Glutamatergic neuron (in vitro differentiated cells): ENCODE measurements around the gene KIF12. TPM values are rescaled to one million over a fixed set of nuclear protein-coding genes. Genes with fewer than 3 reads are reported as not detected.

Experiments
- DNase-seq: peaks from one replicate; pipeline ENCODE4 v3.0.0; 2022
- H3K27ac Mint-ChIP-seq: one replicate; pipeline ENCODE4 v1.8.0; 2020; ENCODE audit warnings: mild to moderate bottlenecking, mixed read lengths, inconsistent platforms; ENCODE audit not compliant: unreplicated experiment
- H3K27me3 Mint-ChIP-seq: one replicate; pipeline ENCODE4 v1.8.0; 2020; ENCODE audit warnings: mild to moderate bottlenecking, moderate library complexity, mixed read lengths, inconsistent platforms; ENCODE audit not compliant: unreplicated experiment
- H3K36me3 Mint-ChIP-seq: one replicate; pipeline ENCODE4 v1.8.0; 2020; ENCODE audit warnings: mild to moderate bottlenecking, mixed read lengths, inconsistent platforms; ENCODE audit not compliant: unreplicated experiment
- H3K4me1 Mint-ChIP-seq: one replicate; pipeline ENCODE4 v1.8.0; 2020; ENCODE audit warnings: mild to moderate bottlenecking, low read depth, mixed read lengths, inconsistent platforms; ENCODE audit not compliant: unreplicated experiment
- H3K4me3 Mint-ChIP-seq: one replicate; pipeline ENCODE4 v1.8.0; 2020; ENCODE audit warnings: mild to moderate bottlenecking, mixed read lengths, inconsistent platforms; ENCODE audit not compliant: unreplicated experiment
- H3K9me3 Mint-ChIP-seq: one replicate; pipeline ENCODE4 v1.8.0; 2020; ENCODE audit warnings: mild to moderate bottlenecking, moderate library complexity, mixed read lengths, inconsistent platforms; ENCODE audit not compliant: unreplicated experiment
- total RNA-seq: library from RNA; stranded (reverse); fragmentation: NEBNext Ultra II Directional; extraction: Animal tissue kit (Norgen Biotek cat#: 25700); gene quantifications from one replicate; pipeline ENCODE4 v1.2.1, GENCODE V29; 2021; ENCODE audit not compliant: unreplicated experiment
- TF ChIP-seq, protein P1 (sequence below): fragments of 200-600 bp; sonication (generic); IDR thresholded peaks from one replicate; pipeline ENCODE4 v1.5.0; 2021; ENCODE audit not compliant: partially characterized antibody, unreplicated experiment

Gene KIF12
- total RNA-seq, 1 donor from 2014 or later, result 0.93 TPM

DNA sequence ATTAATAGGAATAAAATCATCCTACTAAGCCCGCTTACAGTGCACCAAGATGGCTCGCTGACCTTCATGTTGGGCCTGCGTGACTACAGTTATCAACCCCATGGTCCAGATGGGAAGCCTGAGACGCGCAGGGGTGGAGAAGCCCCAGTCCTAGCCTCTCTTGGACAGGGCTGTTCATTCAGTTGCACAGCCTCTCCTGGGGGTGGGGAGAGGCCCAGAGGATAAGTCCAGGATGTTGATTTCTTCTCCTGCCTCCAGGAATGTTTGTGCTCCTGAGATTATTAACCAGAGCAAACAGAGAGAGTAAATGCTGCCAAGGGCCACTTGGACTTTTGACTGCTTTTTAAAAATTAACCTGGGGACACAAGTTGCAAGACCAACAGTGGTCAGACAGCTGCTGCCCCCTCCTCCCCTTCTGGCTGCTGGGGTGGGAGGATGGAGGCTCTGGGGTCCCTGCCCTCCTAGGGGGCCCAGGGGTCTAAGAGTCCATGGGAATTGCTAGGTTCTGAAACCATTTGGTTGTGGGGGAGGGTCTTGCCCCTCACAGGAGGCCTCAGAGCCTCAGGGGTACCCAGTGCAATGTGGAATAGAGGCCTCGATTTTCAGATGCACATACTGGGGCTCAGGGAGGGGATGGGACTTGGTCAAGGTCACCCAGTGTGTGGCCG lies 18.2 kb downstream of the KIF12 start:
- H3K36me3 Mint-ChIP-seq, result peaks cover 6% of the 10 kb centered on the region
- H3K4me3 Mint-ChIP-seq, result no peak overlapping the region
- H3K27ac Mint-ChIP-seq, result no peak overlapping the region
- TF ChIP-seq, protein P1, sequence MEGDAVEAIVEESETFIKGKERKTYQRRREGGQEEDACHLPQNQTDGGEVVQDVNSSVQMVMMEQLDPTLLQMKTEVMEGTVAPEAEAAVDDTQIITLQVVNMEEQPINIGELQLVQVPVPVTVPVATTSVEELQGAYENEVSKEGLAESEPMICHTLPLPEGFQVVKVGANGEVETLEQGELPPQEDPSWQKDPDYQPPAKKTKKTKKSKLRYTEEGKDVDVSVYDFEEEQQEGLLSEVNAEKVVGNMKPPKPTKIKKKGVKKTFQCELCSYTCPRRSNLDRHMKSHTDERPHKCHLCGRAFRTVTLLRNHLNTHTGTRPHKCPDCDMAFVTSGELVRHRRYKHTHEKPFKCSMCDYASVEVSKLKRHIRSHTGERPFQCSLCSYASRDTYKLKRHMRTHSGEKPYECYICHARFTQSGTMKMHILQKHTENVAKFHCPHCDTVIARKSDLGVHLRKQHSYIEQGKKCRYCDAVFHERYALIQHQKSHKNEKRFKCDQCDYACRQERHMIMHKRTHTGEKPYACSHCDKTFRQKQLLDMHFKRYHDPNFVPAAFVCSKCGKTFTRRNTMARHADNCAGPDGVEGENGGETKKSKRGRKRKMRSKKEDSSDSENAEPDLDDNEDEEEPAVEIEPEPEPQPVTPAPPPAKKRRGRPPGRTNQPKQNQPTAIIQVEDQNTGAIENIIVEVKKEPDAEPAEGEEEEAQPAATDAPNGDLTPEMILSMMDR, result no peak
- DNase-seq, result no peak
- H3K27me3 Mint-ChIP-seq, result peaks cover 10% of the 10 kb centered on the region
- H3K4me1 Mint-ChIP-seq, result no peaks in the 10 kb centered on the region
- H3K9me3 Mint-ChIP-seq, result peaks cover 16% of the 10 kb centered on the region

DNA sequence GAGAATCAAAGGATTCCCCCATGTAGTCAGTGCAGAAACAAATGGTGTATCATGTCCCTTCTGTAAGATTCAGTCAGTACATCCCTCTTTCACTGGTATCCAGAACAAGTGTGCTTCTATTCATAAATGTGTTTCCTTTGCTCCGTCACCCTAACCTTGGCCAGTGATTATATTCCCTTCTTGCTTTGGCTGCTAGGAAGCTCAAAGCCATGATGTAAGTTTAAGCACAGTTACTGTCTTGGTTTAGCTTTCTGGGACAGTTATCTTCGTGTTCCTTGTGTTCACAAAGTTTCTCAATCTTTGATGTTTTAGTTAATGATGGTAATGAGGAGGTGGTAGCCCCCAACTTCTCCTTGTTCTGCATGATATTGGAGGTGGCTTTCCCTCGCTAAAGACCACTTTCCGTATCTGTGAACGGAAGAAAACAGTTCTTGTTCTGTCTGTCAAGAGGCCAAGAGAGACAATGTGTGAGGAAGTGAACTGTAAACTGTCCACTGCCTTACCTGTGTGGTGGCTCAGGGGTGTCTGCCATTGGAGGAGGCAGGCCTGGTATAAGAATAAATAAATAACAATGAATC lies 18.8 kb downstream of the KIF12 start:
- H3K27ac Mint-ChIP-seq, result no peak overlapping the region
- no peaks in the 10 kb centered on the region for H3K4me1 Mint-ChIP-seq
- TF ChIP-seq, protein P1, result no peak
- H3K27me3 Mint-ChIP-seq, result peaks cover 10% of the 10 kb centered on the region
- peaks cover 6% of the 10 kb centered on the region for H3K36me3 Mint-ChIP-seq
- no peak overlapping the region for H3K4me3 Mint-ChIP-seq
- no peak for DNase-seq
- peaks cover 16% of the 10 kb centered on the region for H3K9me3 Mint-ChIP-seq

DNA sequence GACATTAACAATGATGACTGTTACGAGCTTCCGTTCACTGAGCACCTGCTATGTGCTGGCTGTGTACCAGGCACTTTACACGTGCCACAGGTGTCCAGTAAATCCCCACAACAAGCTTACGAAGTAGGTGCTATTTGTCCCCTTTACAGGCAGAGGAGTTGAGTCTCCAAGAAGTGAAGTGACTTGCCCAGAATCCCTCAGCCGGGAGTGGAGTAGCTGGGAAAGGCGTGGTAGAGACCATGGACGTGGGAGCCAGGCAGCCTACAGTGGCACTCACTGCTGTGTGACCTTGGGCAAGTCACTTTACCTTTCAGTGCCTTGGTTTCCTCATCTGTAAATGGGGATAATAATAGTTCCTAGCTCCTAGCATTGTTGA lies 20.3 kb downstream of the KIF12 start:
- no peak for DNase-seq
- Mint-ChIP-seq H3K4me1 (no peaks in the 10 kb centered on the region), H3K4me3 (no peak overlapping the region), H3K27ac (no peak overlapping the region), H3K27me3 (peaks cover 10% of the 10 kb centered on the region), H3K9me3 (peaks cover 15% of the 10 kb centered on the region), H3K36me3 (peaks cover 6% of the 10 kb centered on the region)
- TF ChIP-seq, protein P1, result no peak

DNA sequence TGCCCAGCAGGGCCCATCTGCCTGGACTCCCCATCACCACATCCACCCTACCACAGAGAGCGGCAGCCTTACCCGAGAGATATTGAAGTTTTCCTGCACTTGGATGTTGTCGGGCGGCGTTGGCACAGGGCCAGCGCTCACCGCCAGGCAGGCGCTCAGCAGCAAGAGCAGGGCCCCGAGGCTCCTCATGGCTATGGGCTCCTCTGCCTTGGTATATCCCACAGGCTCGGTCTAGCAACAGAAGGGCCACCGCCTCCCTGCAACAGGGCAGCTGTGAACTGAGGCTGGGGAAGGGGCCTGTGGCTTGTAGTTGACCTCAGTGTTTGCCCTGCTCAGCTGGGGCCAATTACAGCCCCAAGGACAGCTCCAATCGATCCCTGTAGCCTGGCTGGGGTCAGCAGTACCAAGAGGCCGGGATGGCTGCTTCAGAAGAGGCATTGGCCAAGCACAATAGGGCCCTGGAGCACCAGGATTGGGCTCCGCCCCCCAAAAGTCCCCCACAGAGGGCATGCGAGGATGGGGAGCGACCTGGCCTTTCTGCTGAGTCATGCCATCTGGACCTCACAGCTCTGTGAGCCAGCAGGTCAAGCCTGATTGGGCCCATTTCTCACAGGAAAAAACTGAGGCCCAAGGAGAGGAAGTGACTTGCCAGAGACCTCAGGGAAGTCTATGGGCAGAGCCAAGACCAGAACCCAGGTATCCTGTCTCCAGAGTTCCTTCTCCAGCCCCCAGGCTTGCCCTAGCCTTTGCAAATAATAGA lies 20.9 kb downstream of the KIF12 start, which contains the start of gene AMBP:
Gene AMBP, minus strand, starts transcription at position 280 of the 760 bp plus-strand sequence. Its CDS starts 91 bp downstream, at position 189.
- H3K27ac Mint-ChIP-seq, result no peak within 1 kb of the TSS
- no peaks in the 10 kb centered on the region for H3K4me1 Mint-ChIP-seq
- H3K9me3 Mint-ChIP-seq, result peaks cover 15% of the 10 kb centered on the region
- no peak for DNase-seq
- TF ChIP-seq, protein P1, result no peak
- H3K4me3 Mint-ChIP-seq, result no peak within 1 kb of the TSS
- peaks cover 10% of the 10 kb centered on the region for H3K27me3 Mint-ChIP-seq
- peaks cover 6% of the 10 kb centered on the region for H3K36me3 Mint-ChIP-seq
